HEK293T (cell line): ENCODE results near the gene NFE2.

Experiments
- BHLHE40 ChIP-seq: fragments of 450-650 bp; IDR thresholded peaks from 2 replicates; pipeline ENCODE4 v1.6.1; 2016; ENCODE audit warnings: mild to moderate bottlenecking, moderate library complexity, borderline replicate concordance
- CTBP1 ChIP-seq: fragments of 450-650 bp; IDR thresholded peaks from 2 replicates; pipeline ENCODE4 v1.6.1; 2016; ENCODE audit warnings: borderline replicate concordance
- ELF4 ChIP-seq: fragments of 450-650 bp; IDR thresholded peaks from 2 replicates; pipeline ENCODE4 v1.6.1; 2017; ENCODE audit warnings: antibody characterized with exemption
- FOXA1 ChIP-seq: fragments of 450-650 bp; IDR thresholded peaks from 2 replicates; pipeline ENCODE4 v1.6.1; 2016; ENCODE audit warnings: mild to moderate bottlenecking
- FOXK2 ChIP-seq: fragments of 450-650 bp; IDR thresholded peaks from 2 replicates; pipeline ENCODE4 v1.6.1; 2016; ENCODE audit warnings: mild to moderate bottlenecking
- FOXM1 ChIP-seq: fragments of 450-650 bp; IDR thresholded peaks from 2 replicates; pipeline ENCODE4 v1.6.1; 2017; ENCODE audit warnings: mild to moderate bottlenecking, borderline replicate concordance
- HDGF ChIP-seq: fragments of 450-650 bp; IDR thresholded peaks from 2 replicates; pipeline ENCODE4 v1.6.1; 2017; ENCODE audit warnings: antibody characterized with exemption, borderline replicate concordance
- L3MBTL2 ChIP-seq: fragments of 450-650 bp; conservative IDR thresholded peaks from 2 replicates; pipeline ENCODE4 v1.6.1; 2016; ENCODE audit warnings: mild to moderate bottlenecking
- NFRKB ChIP-seq: fragments of 450-650 bp; IDR thresholded peaks from 2 replicates; pipeline ENCODE4 v1.6.1; 2016; ENCODE audit warnings: mild to moderate bottlenecking, moderate library complexity
- SP1 ChIP-seq: fragments of 450-650 bp; IDR thresholded peaks from 2 replicates; pipeline ENCODE4 v1.6.1; 2017
- SUZ12 ChIP-seq: fragments of 450-650 bp; IDR thresholded peaks from 2 replicates; pipeline ENCODE4 v1.6.1; 2016; ENCODE audit warnings: mild to moderate bottlenecking
- TARDBP ChIP-seq: fragments of 450-650 bp; IDR thresholded peaks from 2 replicates; pipeline ENCODE4 v1.6.1; 2016
- ZNF384 ChIP-seq: fragments of 450-650 bp; IDR thresholded peaks from 2 replicates; pipeline ENCODE4 v1.6.1; 2016

- TF ChIP-seq HDGF, result no peak
- no peak for TF ChIP-seq SUZ12
- no peak for TF ChIP-seq BHLHE40
- no peak for TF ChIP-seq NFRKB
- no peak for TF ChIP-seq TARDBP
- TF ChIP-seq ELF4, result no peak
- no peak for TF ChIP-seq FOXA1
- TF ChIP-seq CTBP1, result no peak
- TF ChIP-seq SP1, result no peak
- no peak for TF ChIP-seq L3MBTL2
- no peak for TF ChIP-seq FOXK2
- no peak for TF ChIP-seq FOXM1
- TF ChIP-seq ZNF384, result no peak
Measured at GRCh38 chr12:54311051-54311450, 10.2 kb upstream of the NFE2 start.
